Heart right ventricle (tissue), 16 donors: Measurements from ENCODE around the gene TNS3. TPM values are rescaled to one million over a fixed set of nuclear protein-coding genes. Genes with fewer than 3 reads are reported as not detected.

Experiments
- ATAC-seq, 8 donors: fragments of 200-7000 bp; cut with Tn5 transposase; one replicate each; pipeline ENCODE4 v1.9.1; 2020; ENCODE audit warnings: mild to moderate bottlenecking in 8 of 8, moderate library complexity in 8 of 8, moderate number of reproducible peaks in 1 of 8
- DNase-seq, 2 donors: peaks; one replicate each; pipeline ENCODE4 v3.0.0-alpha.2; 2020
- H3K27ac ChIP-seq, 10 donors: fragments of 200-600 bp; sonication (generic) in 2 of 10; one replicate each; pipeline versions ENCODE4 v1.5.0 to v1.8.0; 2020 to 2022; ENCODE audit warnings: mild to moderate bottlenecking in 3 of 10
- H3K27me3 ChIP-seq, 7 donors: fragments of 200-600 bp; one replicate each; pipeline ENCODE4 v1.8.0; 2021 to 2022; ENCODE audit warnings: mild to moderate bottlenecking in 2 of 7
- H3K36me3 ChIP-seq, 9 donors: fragments of 200-600 bp; sonication (generic) in 1 of 9; one replicate each; pipeline versions ENCODE4 v1.5.0 to v1.8.0; 2020 to 2022; ENCODE audit warnings: mild to moderate bottlenecking in 2 of 9
- H3K4me1 ChIP-seq, 9 donors: fragments of 200-600 bp; sonication (generic) in 1 of 9; one replicate each; pipeline versions ENCODE4 v1.5.0 to v1.8.0; 2020 to 2022; ENCODE audit warnings: mild to moderate bottlenecking in 4 of 9
- H3K4me3 ChIP-seq, 10 donors: fragments of 200-600 bp; sonication (generic) in 2 of 10; one replicate each; pipeline versions ENCODE4 v1.5.0 to v1.8.0; 2020 to 2022; ENCODE audit warnings: mild to moderate bottlenecking in 7 of 10, moderate library complexity in 2 of 10
- H3K9me3 ChIP-seq, 11 donors: fragments of 200-600 bp in 10 of 11; sonication (generic) in 2 of 11; one replicate each; pipeline versions ENCODE4 v1.5.0 to v1.8.0; 2013 to 2022; ENCODE audit warnings: mild to moderate bottlenecking in 2 of 11, control low read depth in 1 of 11, moderate library complexity in 1 of 11
- CTCF ChIP-seq, 9 donors: fragments of 200-600 bp; sonication (generic) in 2 of 9; IDR thresholded peaks; one replicate each; pipeline versions ENCODE4 v1.5.0 to v1.8.0; 2021 to 2022; ENCODE audit warnings: antibody characterized with exemption in 9 of 9, mild to moderate bottlenecking in 5 of 9, moderate library complexity in 1 of 9
- WGBS, 2 donors: extraction: QIAGEN DNeasy Blood & Tissue Kit; methylation state at CpG; one replicate each; pipeline ENCODE4 v1.1.7; 2013; ENCODE audit warnings: inconsistent platforms in 1 of 2; 5-methylcytosine and 5-hydroxymethylcytosine counted together
- intact Hi-C, 10 donors: fragments of 100-400 bp; cut with DNase I; formaldehyde crosslinking; loops; one replicate each; pipeline versions ENCODE4 v1.11.1 to v1.14.2; 2022
- polyA plus RNA-seq, 2 donors: library from polyadenylated mRNA; stranded (reverse); fragments of 200-250 nt; gene quantifications; one replicate each; pipeline ENCODE4 v1.2.3, GENCODE V29; 2013
- total RNA-seq, 10 donors: library from RNA; stranded (reverse); fragmentation: NEBNext Ultra II Directional in 3 of 10; extraction: Animal tissue kit (Norgen Biotek cat#: 25700) in 3 of 10; gene quantifications; one replicate each; pipeline versions ENCODE4 v1.2.1 to v1.2.4, GENCODE V29; 2021 to 2023
- donor health status: Arrhythmogenic right ventricular cardiomyopathy.
- donor health status: ischemic (EF 13 %, LVEDD 7.1; RV severe dilation, severe dysfunction).
- donor health status: healthy with polysubstance abuse.
- donor health status: DM: no; HTN: yes; CAD: no.
- donor health status: DM: no; HTN: no; CAD: no.
- donor health status: ischemic (EF 25% LVEDD 6.9; RV normal size, moderate dysfunction).
- donor health status: ischemic (EF 25% LVEDD 5.7; RV mildly dilated, moderate dysfunction).
- donor health status: healthy.
- donor health status: DM: yes; HTN: yes; CAD: no.
- donor health status: Ischemic cardiomyopathy.
- donor health status: ischemic (EF 35%, LVEDD 5.7; RV mildly dilated, moderate dysfunction).
- donor health status: nonischemic (EF 11% LVEDD 7.7; RV severe dilation, severe dysfunction).
- donor health status: DM: yes; HTN: yes; CAD: no.
- donor health status: PGD.
- donor health status: ischemic (EF 29% LVEDD 5.4; RV normal size, mild dysfunction).
- donor health status: nonischemic (EF 23%, LVEDD 6.1; RV moderate dilation, normal function).

TNS3 gene
- total and polyA plus RNA-seq, 12 donors: 6.7 to 74.2 (median 34.0) TPM

- peak in 4 of 8 donors; percentile 4 to 35 (median 10) for ATAC-seq
- Histone ChIP-seq H3K27ac (peak overlapping the region in 7 of 10 donors; percentile 23 to 92 (median 72)), H3K4me3 (peak overlapping the region; percentile 62 to 89 (median 73)), H3K27me3 (peaks cover 0 to 8% (median 0%) of the 10 kb centered on the region in 7 donors), H3K4me1 (peaks cover 8 to 84% (median 62%) of the 10 kb centered on the region in 9 donors), H3K36me3 (no peaks in the 10 kb centered on the region), H3K9me3 (peaks cover 0 to 5% (median 0%) of the 10 kb centered on the region in 11 donors)
- intact Hi-C loops: loop anchor here in 4 of 10 donors (5.0 to 10.0 kb wide), 4 partner anchors 129 to 316 kb away; no protein-coding TSS in a partner anchor
- peak in 1 of 9 donors; percentile 16 for TF ChIP-seq CTCF (IDR thresholded peaks at IDR 0.05)
- 13 to 24% methylated on average over 14 to 15 of the region's 15 CpGs for WGBS, 2 donors
- no peak for DNase-seq
Measured at GRCh38 chr7:47580811-47581331, 1.0 kb downstream of the TNS3 start.

GRCh38 chr7:47580175-47580706 lies 1.7 kb downstream of the TNS3 start:
- intact Hi-C loops: loop anchor here in 4 of 10 donors (5.0 to 10.0 kb wide), 4 partner anchors 128 to 315 kb away; no protein-coding TSS in a partner anchor

GRCh38 chr7:47579458-47579857 lies 2.5 kb downstream of the TNS3 start:
- Histone ChIP-seq H3K4me1 (peaks cover 8 to 93% (median 63%) of the 10 kb centered on the region in 9 donors), H3K27ac (peak overlapping the region in 7 of 10 donors; percentile 30 to 95 (median 40)), H3K27me3 (peaks cover 0 to 8% (median 0%) of the 10 kb centered on the region in 7 donors), H3K36me3 (no peaks in the 10 kb centered on the region), H3K9me3 (no peaks in the 10 kb centered on the region), H3K4me3 (peak overlapping the region in 1 of 10 donors; percentile 71)
- ATAC-seq (no peak), DNase-seq (no peak)
- TF ChIP-seq CTCF (IDR thresholded peaks at IDR 0.05): no peak
- intact Hi-C loops: loop anchor here in 5 of 10 donors (5.0 to 10.0 kb wide), 5 partner anchors 125 to 235 kb away; no protein-coding TSS in a partner anchor
- 78 to 85% methylated on average over 3 of the region's 3 CpGs for WGBS, 2 donors

More at GRCh38 chr7:47580175-47580706, 1.7 kb downstream of the TNS3 start:
- DNase-seq (no peak), ATAC-seq (no peak)
- peaks cover 8 to 90% (median 63%) of the 10 kb centered on the region in 9 donors for H3K4me1 ChIP-seq
- no peak for TF ChIP-seq CTCF (IDR thresholded peaks at IDR 0.05)
- H3K36me3 ChIP-seq: no peaks in the 10 kb centered on the region
- WGBS, 2 donors: 63 to 69% methylated on average over 7 of the region's 7 CpGs
- H3K27ac ChIP-seq: peak overlapping the region in 1 of 10 donors; percentile 92
- peaks cover 0 to under 1% (median 0%) of the 10 kb centered on the region in 11 donors for H3K9me3 ChIP-seq
- peak overlapping the region in 5 of 10 donors; percentile 71 to 89 (median 72) for H3K4me3 ChIP-seq
- peaks cover 0 to 8% (median 0%) of the 10 kb centered on the region in 7 donors for H3K27me3 ChIP-seq

- Histone ChIP-seq H3K9me3 (no peaks in the 10 kb centered on the region), H3K27ac (peak overlapping the region in 9 of 10 donors; percentile 17 to 95 (median 40)), H3K27me3 (peaks cover 0 to 8% (median 0%) of the 10 kb centered on the region in 7 donors), H3K4me3 (peak overlapping the region in 1 of 10 donors; percentile 71), H3K4me1 (peaks cover 8 to 93% (median 65%) of the 10 kb centered on the region in 9 donors), H3K36me3 (no peaks in the 10 kb centered on the region)
- DNase-seq: no peak
- no peak for TF ChIP-seq CTCF (IDR thresholded peaks at IDR 0.05)
- WGBS, 2 donors: 59 to 72% methylated on average over 18 of the region's 18 CpGs
- intact Hi-C loops: loop anchor here in 5 of 10 donors (5.0 to 10.0 kb wide), 5 partner anchors 124 to 236 kb away; no protein-coding TSS in a partner anchor
- peak in 2 of 8 donors; percentile 15 to 25 for ATAC-seq
Measured at GRCh38 chr7:47578579-47579270, 3.2 kb downstream of the TNS3 start.
